Ascending aorta (tissue), 2 donors: Measurements from ENCODE around the gene RTN1. TPM values are rescaled to one million over a fixed set of nuclear protein-coding genes. Genes with fewer than 3 reads are reported as not detected.

ENCODE experiments used
- DNase-seq, 2 donors: peaks; one replicate each; pipeline ENCODE4 v3.0.0-alpha.2; 2019; ENCODE audit warnings: low spot score in 2 of 2
- H3K27ac ChIP-seq, 2 donors: fragments of 200-600 bp; sonication (generic); one replicate each; pipeline ENCODE4 v1.5.1; 2016 to 2017; ENCODE audit warnings: mild to moderate bottlenecking in 1 of 2
- H3K27me3 ChIP-seq: fragments of 200-600 bp; sonication (generic); one replicate; pipeline ENCODE4 v1.5.1; 2017
- H3K36me3 ChIP-seq, 2 donors: fragments of 200-600 bp; sonication (generic); one replicate each; pipeline ENCODE4 v1.5.1; 2016
- H3K4me1 ChIP-seq, 2 donors: fragments of 200-600 bp; sonication (generic); one replicate each; pipeline ENCODE4 v1.5.1; 2016 to 2017; ENCODE audit warnings: mild to moderate bottlenecking in 1 of 2
- H3K4me3 ChIP-seq, 2 donors: fragments of 200-600 bp; sonication (generic); one replicate each; pipeline ENCODE4 v1.5.1; 2016 to 2017; ENCODE audit warnings: mild to moderate bottlenecking in 1 of 2
- H3K9me3 ChIP-seq, 2 donors: fragments of 200-600 bp; sonication (generic); one replicate each; pipeline ENCODE4 v1.5.1; 2016
- intact Hi-C: fragments of 100-400 bp; cut with DNase I; formaldehyde crosslinking; loops from one replicate; pipeline ENCODE4 v1.15.1; 2023
- total RNA-seq: library from RNA; depleted of rRNA; stranded (reverse); fragments of >200 nt; gene quantifications from one replicate; pipeline ENCODE4 v1.1.0, GENCODE V29; 2016
- TF ChIP-seq, protein P1 (sequence below), 3 experiments: fragments of 200-600 bp in 2 of 3; fragments of 450-650 bp in 1 of 3; sonication (generic) in 2 of 3; IDR thresholded peaks; one replicate each; pipeline ENCODE4 v1.5.1; 2016 to 2019; ENCODE audit warnings: antibody characterized with exemption in 3 of 3, mild to moderate bottlenecking in 1 of 3, moderate library complexity in 1 of 3

RTN1 gene
- total RNA-seq, 1 donor from 2014 or later = 52.3 TPM

GRCh38 chr14:59895721-59896120 lies 25.1 kb upstream of the RTN1 start:
- TF ChIP-seq, protein P1, sequence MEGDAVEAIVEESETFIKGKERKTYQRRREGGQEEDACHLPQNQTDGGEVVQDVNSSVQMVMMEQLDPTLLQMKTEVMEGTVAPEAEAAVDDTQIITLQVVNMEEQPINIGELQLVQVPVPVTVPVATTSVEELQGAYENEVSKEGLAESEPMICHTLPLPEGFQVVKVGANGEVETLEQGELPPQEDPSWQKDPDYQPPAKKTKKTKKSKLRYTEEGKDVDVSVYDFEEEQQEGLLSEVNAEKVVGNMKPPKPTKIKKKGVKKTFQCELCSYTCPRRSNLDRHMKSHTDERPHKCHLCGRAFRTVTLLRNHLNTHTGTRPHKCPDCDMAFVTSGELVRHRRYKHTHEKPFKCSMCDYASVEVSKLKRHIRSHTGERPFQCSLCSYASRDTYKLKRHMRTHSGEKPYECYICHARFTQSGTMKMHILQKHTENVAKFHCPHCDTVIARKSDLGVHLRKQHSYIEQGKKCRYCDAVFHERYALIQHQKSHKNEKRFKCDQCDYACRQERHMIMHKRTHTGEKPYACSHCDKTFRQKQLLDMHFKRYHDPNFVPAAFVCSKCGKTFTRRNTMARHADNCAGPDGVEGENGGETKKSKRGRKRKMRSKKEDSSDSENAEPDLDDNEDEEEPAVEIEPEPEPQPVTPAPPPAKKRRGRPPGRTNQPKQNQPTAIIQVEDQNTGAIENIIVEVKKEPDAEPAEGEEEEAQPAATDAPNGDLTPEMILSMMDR (IDR thresholded peaks at IDR 0.05) = no peak
- intact Hi-C loops = loop anchor here (2.0 to 5.0 kb wide), 4 partner anchors 25 to 389 kb away; partner anchors contain the start of gene RTN1
- no peaks in the 10 kb centered on the region for H3K9me3 ChIP-seq
- H3K4me1 ChIP-seq = no peaks in the 10 kb centered on the region
- H3K27me3 ChIP-seq = no peaks in the 10 kb centered on the region
- H3K36me3 ChIP-seq = no peaks in the 10 kb centered on the region
- H3K4me3 ChIP-seq = no peak overlapping the region
- no peak overlapping the region for H3K27ac ChIP-seq
- DNase-seq = no peak

DNA sequence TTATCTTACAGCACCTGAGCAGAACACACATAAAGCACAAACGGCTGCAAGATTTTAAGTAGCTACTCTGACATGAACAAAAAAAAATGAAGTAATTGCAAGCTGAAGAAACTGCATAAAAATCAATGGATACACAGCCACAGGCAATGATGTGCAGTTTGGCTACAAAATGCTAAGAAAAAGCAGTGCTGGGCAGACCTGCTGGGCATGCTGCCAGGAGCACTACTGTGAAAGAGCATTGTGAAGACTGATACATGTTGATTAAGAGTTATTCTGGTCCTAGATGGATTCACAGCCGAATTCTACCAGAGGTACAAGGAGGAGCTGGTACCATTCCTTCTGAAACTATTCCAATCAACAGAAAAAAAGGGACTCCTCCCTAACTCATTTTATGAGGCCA lies 20.1 kb upstream of the RTN1 start:
- intact Hi-C loops = no loop called here
- no peaks in the 10 kb centered on the region for H3K27me3 ChIP-seq
- H3K27ac ChIP-seq = no peak overlapping the region
- H3K4me3 ChIP-seq = no peak overlapping the region
- no peaks in the 10 kb centered on the region for H3K9me3 ChIP-seq
- TF ChIP-seq, protein P1 (IDR thresholded peaks at IDR 0.05) = no peak
- no peak for DNase-seq
- H3K36me3 ChIP-seq = no peaks in the 10 kb centered on the region
- no peaks in the 10 kb centered on the region for H3K4me1 ChIP-seq

DNA sequence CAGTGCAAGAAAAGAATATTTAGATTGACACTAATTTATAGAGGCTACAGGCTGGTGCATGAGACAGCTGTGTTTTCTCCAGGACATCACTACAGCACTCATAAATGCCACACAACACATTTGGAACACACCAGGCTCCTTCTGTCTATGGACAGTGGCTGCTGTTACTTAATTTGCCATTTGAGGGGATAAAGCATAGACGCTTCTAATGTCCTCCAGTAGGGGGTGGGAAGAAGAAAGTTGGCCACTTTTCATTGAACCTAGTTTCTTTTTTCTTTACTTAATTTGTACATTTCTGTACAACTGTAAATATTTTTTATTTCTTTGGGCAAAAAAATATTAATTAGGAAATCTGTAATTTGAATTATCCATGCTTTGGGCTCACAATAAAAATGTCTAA lies 12.4 kb upstream of the RTN1 start:
- no peak for DNase-seq
- no peak overlapping the region for H3K4me3 ChIP-seq
- intact Hi-C loops = no loop called here

DNA sequence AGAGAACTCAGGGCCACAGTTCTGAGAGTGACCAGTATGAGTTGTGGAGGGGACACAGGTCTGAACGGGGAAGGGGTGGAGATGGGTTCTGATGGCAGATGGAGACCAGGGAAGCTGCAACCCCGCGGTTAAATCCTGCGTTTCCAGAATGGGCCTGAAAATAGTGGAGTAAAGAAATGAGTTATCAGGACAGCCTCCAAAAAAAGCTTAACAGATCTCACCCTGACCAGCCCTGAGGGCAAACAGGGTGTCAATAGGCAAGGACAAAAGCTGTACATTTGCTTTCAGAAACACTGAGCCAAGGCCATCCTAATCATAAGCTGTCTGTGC lies 555 bp upstream of the RTN1 start:
- Histone ChIP-seq H3K36me3 (no peaks in the 10 kb centered on the region), H3K9me3 (no peaks in the 10 kb centered on the region), H3K4me3 (peak overlapping the region; percentile 54 to 93), H3K27ac (peak overlapping the region; percentile 73 to 81), H3K27me3 (no peaks in the 10 kb centered on the region), H3K4me1 (peaks cover 0 to 7% of the 10 kb centered on the region in 2 donors)
- intact Hi-C loops = loop anchor here (2.0 to 5.0 kb wide), 2 partner anchors 26 to 239 kb away; no protein-coding TSS in a partner anchor
- TF ChIP-seq, protein P1 (IDR thresholded peaks at IDR 0.05) = no peak
- no peak for DNase-seq

More for the DNA sequence above, 12.4 kb upstream of the RTN1 start:
- no peaks in the 10 kb centered on the region for H3K9me3 ChIP-seq
- H3K27ac ChIP-seq = no peak overlapping the region
- TF ChIP-seq, protein P1 (IDR thresholded peaks at IDR 0.05) = no peak
- H3K36me3 ChIP-seq = no peaks in the 10 kb centered on the region
- no peaks in the 10 kb centered on the region for H3K27me3 ChIP-seq
- H3K4me1 ChIP-seq = no peaks in the 10 kb centered on the region

- intact Hi-C loops = loop anchor here (2.0 to 5.0 kb wide), 2 partner anchors 27 to 237 kb away; no protein-coding TSS in a partner anchor
- Histone ChIP-seq H3K4me1 (peaks cover 0 to 7% of the 10 kb centered on the region in 2 donors), H3K27ac (peak overlapping the region; percentile 73 to 81)
These were observed 958 bp downstream of the RTN1 start for GRCh38 chr14:59869381-59870255.

More at GRCh38 chr14:59869381-59870255, 958 bp downstream of the RTN1 start:
- no peaks in the 10 kb centered on the region for H3K27me3 ChIP-seq
- DNase-seq = no peak
- TF ChIP-seq, protein P1 (IDR thresholded peaks at IDR 0.05) = no peak
- H3K4me3 ChIP-seq = peak overlapping the region; percentile 54 to 93
- H3K9me3 ChIP-seq = no peaks in the 10 kb centered on the region
- no peaks in the 10 kb centered on the region for H3K36me3 ChIP-seq
